HEK293 (cell line): ENCODE results near the gene INPP5A.

Experiments
- TCF7L2 ChIP-seq: IDR thresholded peaks from 2 replicates; pipeline ENCODE4 v1.6.1; 2011; ENCODE audit warnings: low read depth, mild to moderate bottlenecking, inconsistent platforms, low read length, moderate library complexity, borderline replicate concordance
- YY1 ChIP-seq: fragments of 450-650 bp; formaldehyde crosslinking; IDR thresholded peaks from 2 replicates; pipeline ENCODE4 v1.5.1; 2018; ENCODE audit warnings: missing biosample characterization, missing genetic modification characterization
- ZNF2 ChIP-seq: fragments of 450-650 bp; formaldehyde crosslinking; IDR thresholded peaks from 2 replicates; pipeline ENCODE4 v1.5.1; 2016; ENCODE audit warnings: missing biosample characterization, missing genetic modification characterization
- ZNF555 ChIP-seq: fragments of 450-650 bp; formaldehyde crosslinking; conservative IDR thresholded peaks from 2 replicates; pipeline ENCODE4 v1.5.1; 2017; ENCODE audit warnings: missing biosample characterization, mild to moderate bottlenecking, missing genetic modification characterization, inconsistent platforms
- TF ChIP-seq, protein P1 (sequence below): fragments of 450-650 bp; formaldehyde crosslinking; IDR thresholded peaks from 2 replicates; pipeline ENCODE4 v1.5.1; 2016; ENCODE audit warnings: missing biosample characterization, missing genetic modification characterization
- TF ChIP-seq, protein P2 (sequence below): fragments of 450-650 bp; formaldehyde crosslinking; IDR thresholded peaks from 2 replicates; pipeline ENCODE4 v1.5.1; 2016; ENCODE audit warnings: missing biosample characterization, missing genetic modification characterization

DNA sequence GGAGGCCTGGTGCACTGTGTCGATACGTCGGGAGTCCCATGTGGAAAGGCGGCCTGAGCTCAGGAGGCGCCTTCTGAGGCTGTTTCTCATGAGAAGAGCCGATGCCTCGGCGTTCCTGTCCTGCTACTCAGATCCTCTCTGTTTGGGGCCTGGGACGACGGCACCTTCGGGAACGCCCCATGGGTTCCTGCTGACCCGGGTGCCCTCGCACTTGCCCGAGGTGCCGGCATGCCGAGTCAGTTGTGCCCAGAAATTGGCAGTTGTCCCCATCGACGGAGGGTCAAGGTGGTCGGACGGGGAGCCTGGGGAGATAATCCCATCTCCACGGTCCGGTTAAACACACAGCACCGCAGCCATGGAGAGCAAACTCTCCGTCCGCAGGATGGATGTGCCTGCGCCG, 215.4 kb downstream of the INPP5A start:
- TF ChIP-seq, protein P1, sequence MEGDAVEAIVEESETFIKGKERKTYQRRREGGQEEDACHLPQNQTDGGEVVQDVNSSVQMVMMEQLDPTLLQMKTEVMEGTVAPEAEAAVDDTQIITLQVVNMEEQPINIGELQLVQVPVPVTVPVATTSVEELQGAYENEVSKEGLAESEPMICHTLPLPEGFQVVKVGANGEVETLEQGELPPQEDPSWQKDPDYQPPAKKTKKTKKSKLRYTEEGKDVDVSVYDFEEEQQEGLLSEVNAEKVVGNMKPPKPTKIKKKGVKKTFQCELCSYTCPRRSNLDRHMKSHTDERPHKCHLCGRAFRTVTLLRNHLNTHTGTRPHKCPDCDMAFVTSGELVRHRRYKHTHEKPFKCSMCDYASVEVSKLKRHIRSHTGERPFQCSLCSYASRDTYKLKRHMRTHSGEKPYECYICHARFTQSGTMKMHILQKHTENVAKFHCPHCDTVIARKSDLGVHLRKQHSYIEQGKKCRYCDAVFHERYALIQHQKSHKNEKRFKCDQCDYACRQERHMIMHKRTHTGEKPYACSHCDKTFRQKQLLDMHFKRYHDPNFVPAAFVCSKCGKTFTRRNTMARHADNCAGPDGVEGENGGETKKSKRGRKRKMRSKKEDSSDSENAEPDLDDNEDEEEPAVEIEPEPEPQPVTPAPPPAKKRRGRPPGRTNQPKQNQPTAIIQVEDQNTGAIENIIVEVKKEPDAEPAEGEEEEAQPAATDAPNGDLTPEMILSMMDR (tag by site-specific recombination), result no peak
- TF ChIP-seq, protein P2, sequence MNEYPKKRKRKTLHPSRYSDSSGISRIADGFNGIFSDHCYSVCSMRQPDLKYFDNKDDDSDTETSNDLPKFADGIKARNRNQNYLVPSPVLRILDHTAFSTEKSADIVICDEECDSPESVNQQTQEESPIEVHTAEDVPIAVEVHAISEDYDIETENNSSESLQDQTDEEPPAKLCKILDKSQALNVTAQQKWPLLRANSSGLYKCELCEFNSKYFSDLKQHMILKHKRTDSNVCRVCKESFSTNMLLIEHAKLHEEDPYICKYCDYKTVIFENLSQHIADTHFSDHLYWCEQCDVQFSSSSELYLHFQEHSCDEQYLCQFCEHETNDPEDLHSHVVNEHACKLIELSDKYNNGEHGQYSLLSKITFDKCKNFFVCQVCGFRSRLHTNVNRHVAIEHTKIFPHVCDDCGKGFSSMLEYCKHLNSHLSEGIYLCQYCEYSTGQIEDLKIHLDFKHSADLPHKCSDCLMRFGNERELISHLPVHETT, result no peak
- TF ChIP-seq TCF7L2 (no peak), YY1 (no peak), ZNF555 (tag by site-specific recombination) (no peak), ZNF2 (tag by site-specific recombination) (no peak)
